Testis (tissue), 2 donors: ENCODE measurements around the gene AK4.

ENCODE experiments used
- POLR2A ChIP-seq: fragments of 450-650 bp; IDR thresholded peaks from one replicate; pipeline ENCODE4 v1.6.1; 2017; ENCODE audit warnings: antibody characterized with exemption, mild to moderate bottlenecking, moderate library complexity
- TF ChIP-seq, protein P1 (sequence below), 3 experiments: fragments of 450-650 bp in 2 of 3; fragments of 200-600 bp in 1 of 3; sonication (generic) in 1 of 3; IDR thresholded peaks; one replicate each; pipeline ENCODE4 v1.5.1; 2016 to 2019; ENCODE audit warnings: antibody characterized with exemption in 3 of 3, mild to moderate bottlenecking in 2 of 3, moderate library complexity in 1 of 3

DNA sequence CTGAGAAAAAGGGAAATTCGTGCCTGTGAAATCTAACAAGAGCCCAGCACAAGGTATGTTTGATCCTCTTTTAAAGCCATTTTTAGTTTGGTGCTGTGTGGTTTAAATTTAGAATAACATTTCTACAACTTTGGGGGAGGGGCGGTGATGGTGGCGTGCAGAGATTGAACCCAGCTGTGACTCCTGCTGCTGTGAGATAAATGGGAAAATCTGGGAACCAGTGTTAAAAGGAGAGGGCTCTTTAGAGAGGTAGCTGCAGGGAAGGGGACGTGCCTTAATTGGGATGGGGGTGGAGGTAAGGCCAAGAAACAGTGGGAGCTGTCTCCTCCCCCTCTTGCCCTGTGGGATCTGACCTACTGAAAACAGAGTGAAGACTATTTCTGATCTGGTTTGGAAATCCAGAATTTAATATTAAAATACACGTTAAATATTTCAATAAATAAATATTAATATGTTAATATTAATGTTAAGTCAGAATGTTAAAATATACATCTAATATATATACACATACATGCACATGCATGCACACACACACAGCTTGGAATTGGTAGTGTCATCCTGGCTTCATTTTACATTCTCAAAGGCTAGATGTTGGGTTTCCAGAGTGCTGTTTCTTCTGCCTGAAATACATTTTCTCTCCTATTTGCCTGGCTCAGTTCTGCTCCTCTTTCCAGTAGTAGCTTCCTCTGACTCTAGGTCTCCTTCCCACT, 131.2 kb downstream of the AK4 start:
- TF ChIP-seq, protein P1, sequence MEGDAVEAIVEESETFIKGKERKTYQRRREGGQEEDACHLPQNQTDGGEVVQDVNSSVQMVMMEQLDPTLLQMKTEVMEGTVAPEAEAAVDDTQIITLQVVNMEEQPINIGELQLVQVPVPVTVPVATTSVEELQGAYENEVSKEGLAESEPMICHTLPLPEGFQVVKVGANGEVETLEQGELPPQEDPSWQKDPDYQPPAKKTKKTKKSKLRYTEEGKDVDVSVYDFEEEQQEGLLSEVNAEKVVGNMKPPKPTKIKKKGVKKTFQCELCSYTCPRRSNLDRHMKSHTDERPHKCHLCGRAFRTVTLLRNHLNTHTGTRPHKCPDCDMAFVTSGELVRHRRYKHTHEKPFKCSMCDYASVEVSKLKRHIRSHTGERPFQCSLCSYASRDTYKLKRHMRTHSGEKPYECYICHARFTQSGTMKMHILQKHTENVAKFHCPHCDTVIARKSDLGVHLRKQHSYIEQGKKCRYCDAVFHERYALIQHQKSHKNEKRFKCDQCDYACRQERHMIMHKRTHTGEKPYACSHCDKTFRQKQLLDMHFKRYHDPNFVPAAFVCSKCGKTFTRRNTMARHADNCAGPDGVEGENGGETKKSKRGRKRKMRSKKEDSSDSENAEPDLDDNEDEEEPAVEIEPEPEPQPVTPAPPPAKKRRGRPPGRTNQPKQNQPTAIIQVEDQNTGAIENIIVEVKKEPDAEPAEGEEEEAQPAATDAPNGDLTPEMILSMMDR (IDR thresholded peaks at IDR 0.05): no peak
- no peak for TF ChIP-seq POLR2A
